NB4 (cell line): Measurements from ENCODE around the gene SCAP.

Source experiments
- CTCF ChIP-seq: IDR thresholded peaks from one replicate; pipeline ENCODE4 v1.5.1; 2012; ENCODE audit warnings: low read depth, low read length
- MYC ChIP-seq: IDR thresholded peaks from 2 replicates; pipeline ENCODE4 v1.6.1; 2011; ENCODE audit warnings: low read depth, low read length
- POLR2A ChIP-seq: IDR thresholded peaks from 2 replicates; pipeline ENCODE4 v1.6.1; 2011; ENCODE audit warnings: mild to moderate bottlenecking; ENCODE audit not compliant: insufficient read length; ENCODE audit errors: extremely low read depth

- TF ChIP-seq POLR2A (no peak), CTCF (no peak), MYC (no peak)
These were observed 537 bp upstream of the SCAP start for GRCh38 chr3:47476330-47476626.
